GM21717 (cell line): ENCODE measurements around the gene ANAPC16.
"Not testable (repeated sequence)": the region's sequence is repeated elsewhere in the genome, so short reads cannot be mapped to it uniquely, and the experiment has no call there.

Experiments used
- ATAC-seq: cut with Tn5 transposase; IDR thresholded peaks from one replicate; pipeline ENCODE4 v1.9.1; 2021; ENCODE audit warnings: mild to moderate bottlenecking, moderate library complexity; ENCODE audit not compliant: unreplicated experiment

ANAPC16 gene

GRCh38 chr10:72277340-72277995, 61.7 kb downstream of the ANAPC16 start:
- ATAC-seq: no peak

- ATAC-seq: no peak
These were observed 62.3 kb downstream of the ANAPC16 start for GRCh38 chr10:72277996-72278667.

- ATAC-seq: no peak
These were observed 63.0 kb downstream of the ANAPC16 start for GRCh38 chr10:72278668-72279393.

- ATAC-seq: not testable (repeated sequence)
These were observed 63.8 kb downstream of the ANAPC16 start for GRCh38 chr10:72279587-72279986.

GRCh38 chr10:72283131-72283530, 67.3 kb downstream of the ANAPC16 start:
- ATAC-seq: no peak
